ENCODE results near the gene GPR137B. TPM values are rescaled to one million over a fixed set of nuclear protein-coding genes. Genes with fewer than 3 reads are reported as not detected.

The GPR137B gene
- total RNA-seq, 1 donor from 2014 or later, result 36.7 TPM

DNA sequence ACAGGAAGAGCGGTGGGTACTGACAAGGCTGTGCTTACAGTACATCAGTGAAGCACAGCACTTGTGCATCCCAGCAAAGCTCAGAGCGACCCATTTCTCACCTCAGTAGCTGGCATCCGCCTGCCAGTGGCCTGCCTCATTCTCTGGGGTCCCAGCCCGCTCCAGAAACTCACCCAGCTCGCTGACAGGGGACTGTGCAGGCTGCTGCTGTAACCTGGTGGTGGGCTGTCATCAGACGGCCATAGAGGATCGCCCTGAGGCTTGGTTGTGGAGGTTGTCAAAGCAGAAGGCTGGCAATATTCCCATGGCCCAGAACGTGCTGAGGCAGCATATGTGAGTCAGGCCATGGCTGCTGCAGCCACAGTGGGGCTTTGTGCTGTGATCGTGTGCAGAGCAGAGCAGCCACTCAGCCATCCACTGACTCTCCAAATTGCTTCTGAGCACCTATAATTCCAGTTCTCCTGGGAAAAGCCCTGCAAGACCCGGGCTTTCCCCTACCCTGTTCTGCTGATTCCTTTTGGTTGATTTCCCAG, 13.6 kb upstream of the GPR137B start:
- H3K36me3 ChIP-seq, result no peaks in the 10 kb centered on the region
- TF ChIP-seq, protein P1, sequence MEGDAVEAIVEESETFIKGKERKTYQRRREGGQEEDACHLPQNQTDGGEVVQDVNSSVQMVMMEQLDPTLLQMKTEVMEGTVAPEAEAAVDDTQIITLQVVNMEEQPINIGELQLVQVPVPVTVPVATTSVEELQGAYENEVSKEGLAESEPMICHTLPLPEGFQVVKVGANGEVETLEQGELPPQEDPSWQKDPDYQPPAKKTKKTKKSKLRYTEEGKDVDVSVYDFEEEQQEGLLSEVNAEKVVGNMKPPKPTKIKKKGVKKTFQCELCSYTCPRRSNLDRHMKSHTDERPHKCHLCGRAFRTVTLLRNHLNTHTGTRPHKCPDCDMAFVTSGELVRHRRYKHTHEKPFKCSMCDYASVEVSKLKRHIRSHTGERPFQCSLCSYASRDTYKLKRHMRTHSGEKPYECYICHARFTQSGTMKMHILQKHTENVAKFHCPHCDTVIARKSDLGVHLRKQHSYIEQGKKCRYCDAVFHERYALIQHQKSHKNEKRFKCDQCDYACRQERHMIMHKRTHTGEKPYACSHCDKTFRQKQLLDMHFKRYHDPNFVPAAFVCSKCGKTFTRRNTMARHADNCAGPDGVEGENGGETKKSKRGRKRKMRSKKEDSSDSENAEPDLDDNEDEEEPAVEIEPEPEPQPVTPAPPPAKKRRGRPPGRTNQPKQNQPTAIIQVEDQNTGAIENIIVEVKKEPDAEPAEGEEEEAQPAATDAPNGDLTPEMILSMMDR (IDR thresholded peaks at IDR 0.05; ENCODE audit: borderline replicate concordance), result no peak
- intact Hi-C loops (cut with micrococcal nuclease), result no loop called here
- no peak for DNase-seq
- H3K4me1 ChIP-seq, result no peaks in the 10 kb centered on the region
- H3K27ac ChIP-seq (replicated peaks), result no peak overlapping the region
- no peaks in the 10 kb centered on the region for H3K9me3 ChIP-seq (replicated peaks)
- peaks cover 5% of the 10 kb centered on the region for H3K27me3 ChIP-seq (ENCODE audit: low read depth)
- H3K4me3 ChIP-seq, result no peak overlapping the region

DNA sequence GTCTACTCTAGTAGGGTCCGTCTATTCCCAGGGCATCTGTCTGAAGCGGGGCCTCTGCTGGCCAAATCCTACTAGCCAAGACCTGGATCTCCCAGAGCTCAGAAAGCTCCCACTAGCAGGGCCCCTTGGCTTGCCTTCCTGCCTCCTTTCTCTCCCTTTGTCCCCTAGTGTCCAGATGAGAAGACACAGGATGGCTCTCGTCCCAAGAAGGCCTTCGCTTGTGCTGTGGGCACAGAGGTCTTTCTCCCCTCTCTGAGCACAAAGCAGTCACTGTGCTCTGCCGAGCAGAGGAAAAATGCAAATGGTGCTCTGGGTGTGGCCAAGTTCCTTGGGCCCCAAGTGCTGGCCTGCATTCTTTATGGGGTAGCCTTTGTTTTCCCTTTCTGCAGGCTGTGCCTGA, 13.0 kb upstream of the GPR137B start:
- Histone ChIP-seq H3K36me3 (no peaks in the 10 kb centered on the region), H3K9me3 (replicated peaks) (no peaks in the 10 kb centered on the region), H3K27me3 (ENCODE audit: low read depth) (peaks cover 5% of the 10 kb centered on the region), H3K27ac (replicated peaks) (no peak overlapping the region), H3K4me1 (no peaks in the 10 kb centered on the region), H3K4me3 (no peak overlapping the region)
- intact Hi-C loops (cut with micrococcal nuclease), result no loop called here
- TF ChIP-seq, protein P1 (IDR thresholded peaks at IDR 0.05; ENCODE audit: borderline replicate concordance), result no peak
- no peak for DNase-seq

DNA sequence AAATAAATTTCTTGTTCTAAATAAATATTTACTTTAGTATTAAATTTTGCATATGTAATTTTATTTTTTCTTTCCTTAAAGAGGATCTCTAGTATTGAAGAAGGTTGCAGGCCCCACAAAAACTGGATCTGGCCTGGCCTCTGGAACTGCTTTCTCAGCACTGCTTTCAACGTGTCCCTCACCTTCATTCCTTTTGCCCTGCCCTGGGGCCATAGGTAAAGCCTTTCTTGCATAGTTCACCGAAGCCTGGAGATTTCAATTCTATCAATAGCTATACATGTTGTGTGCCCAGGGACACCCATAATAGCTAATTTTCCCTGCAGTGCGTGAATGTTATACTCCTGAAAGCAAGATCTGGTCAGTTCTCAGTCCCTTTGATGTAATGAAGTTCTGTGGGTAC, 12.0 kb upstream of the GPR137B start:
- Histone ChIP-seq H3K27me3 (ENCODE audit: low read depth) (peaks cover 14% of the 10 kb centered on the region), H3K27ac (replicated peaks) (no peak overlapping the region), H3K4me1 (no peaks in the 10 kb centered on the region), H3K4me3 (no peak overlapping the region), H3K36me3 (no peaks in the 10 kb centered on the region), H3K9me3 (replicated peaks) (no peaks in the 10 kb centered on the region)
- DNase-seq, result no peak
- intact Hi-C loops (cut with micrococcal nuclease), result no loop called here
- TF ChIP-seq, protein P1 (IDR thresholded peaks at IDR 0.05; ENCODE audit: borderline replicate concordance), result no peak

DNA sequence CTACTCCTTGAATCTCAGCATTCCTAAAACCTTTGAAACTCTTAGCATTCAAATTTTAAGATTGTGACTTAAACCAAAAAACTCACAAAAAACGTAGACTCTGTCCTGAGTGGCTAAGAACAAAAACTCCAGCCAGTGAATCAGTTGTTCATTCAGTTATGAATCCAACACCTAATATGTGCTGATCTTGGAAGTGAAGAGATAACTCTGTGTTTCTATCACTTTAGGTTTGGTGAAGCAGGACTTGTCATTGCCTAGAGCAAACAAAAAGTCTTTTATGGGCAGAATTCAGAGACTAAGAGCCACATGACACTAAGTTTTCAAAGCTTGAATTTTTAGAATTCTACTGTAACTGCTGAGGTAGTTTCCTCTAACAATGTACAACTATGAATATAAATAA, 10.4 kb upstream of the GPR137B start:
- TF ChIP-seq, protein P1 (IDR thresholded peaks at IDR 0.05; ENCODE audit: borderline replicate concordance), result no peak
- intact Hi-C loops (cut with micrococcal nuclease), result no loop called here
- H3K27me3 ChIP-seq (ENCODE audit: low read depth), result peaks cover 22% of the 10 kb centered on the region
- DNase-seq, result no peak
- no peak overlapping the region for H3K27ac ChIP-seq (replicated peaks)
- H3K9me3 ChIP-seq (replicated peaks), result no peaks in the 10 kb centered on the region
- no peaks in the 10 kb centered on the region for H3K4me1 ChIP-seq
- no peak overlapping the region for H3K4me3 ChIP-seq
- H3K36me3 ChIP-seq, result no peaks in the 10 kb centered on the region

DNA sequence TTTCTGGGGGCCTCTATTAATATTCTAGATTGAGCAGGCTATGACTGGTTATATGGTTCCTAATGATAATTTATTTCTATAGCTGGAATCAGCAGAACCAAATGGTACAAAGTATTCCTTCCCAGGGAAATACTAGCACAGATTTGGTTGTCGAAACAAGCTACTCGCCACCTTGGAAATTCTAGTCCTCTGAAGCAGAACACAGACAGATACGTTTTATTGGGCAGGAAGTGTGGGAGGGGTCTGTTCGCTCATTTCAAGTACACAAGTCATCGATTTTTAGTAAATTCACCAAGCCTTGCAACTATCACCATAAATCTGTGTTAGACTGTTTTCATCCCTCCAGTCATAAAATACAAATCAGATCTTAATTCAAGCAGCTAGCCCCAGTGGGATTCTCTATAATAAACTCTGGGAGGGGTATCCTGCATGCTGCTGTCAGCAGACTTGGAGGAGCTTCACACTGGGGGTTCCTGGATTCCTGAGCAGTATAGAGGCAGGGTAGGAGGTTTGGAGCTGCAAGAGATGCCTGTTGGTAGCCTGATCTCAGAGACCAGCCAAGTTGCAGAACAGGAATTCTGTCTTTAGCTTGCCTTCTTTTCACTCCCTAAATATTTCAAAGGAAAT, 9.8 kb upstream of the GPR137B start:
- DNase-seq, result no peak
- Histone ChIP-seq H3K4me3 (no peak overlapping the region), H3K27me3 (ENCODE audit: low read depth) (peaks cover 22% of the 10 kb centered on the region), H3K4me1 (no peaks in the 10 kb centered on the region), H3K27ac (replicated peaks) (no peak overlapping the region), H3K36me3 (no peaks in the 10 kb centered on the region), H3K9me3 (replicated peaks) (no peaks in the 10 kb centered on the region)
- TF ChIP-seq, protein P1 (IDR thresholded peaks at IDR 0.05; ENCODE audit: borderline replicate concordance), result no peak
- intact Hi-C loops (cut with micrococcal nuclease), result no loop called here
